CD4-positive, alpha-beta T cell treated with Interleukin-15 for 4 hours (primary cell): Measurements from ENCODE around the gene PRKCE.

Experiments used
- DNase-seq: peaks from one replicate; pipeline ENCODE4 v3.0.0-alpha.2; 2020; ENCODE audit warnings: low spot score

PRKCE gene

DNA sequence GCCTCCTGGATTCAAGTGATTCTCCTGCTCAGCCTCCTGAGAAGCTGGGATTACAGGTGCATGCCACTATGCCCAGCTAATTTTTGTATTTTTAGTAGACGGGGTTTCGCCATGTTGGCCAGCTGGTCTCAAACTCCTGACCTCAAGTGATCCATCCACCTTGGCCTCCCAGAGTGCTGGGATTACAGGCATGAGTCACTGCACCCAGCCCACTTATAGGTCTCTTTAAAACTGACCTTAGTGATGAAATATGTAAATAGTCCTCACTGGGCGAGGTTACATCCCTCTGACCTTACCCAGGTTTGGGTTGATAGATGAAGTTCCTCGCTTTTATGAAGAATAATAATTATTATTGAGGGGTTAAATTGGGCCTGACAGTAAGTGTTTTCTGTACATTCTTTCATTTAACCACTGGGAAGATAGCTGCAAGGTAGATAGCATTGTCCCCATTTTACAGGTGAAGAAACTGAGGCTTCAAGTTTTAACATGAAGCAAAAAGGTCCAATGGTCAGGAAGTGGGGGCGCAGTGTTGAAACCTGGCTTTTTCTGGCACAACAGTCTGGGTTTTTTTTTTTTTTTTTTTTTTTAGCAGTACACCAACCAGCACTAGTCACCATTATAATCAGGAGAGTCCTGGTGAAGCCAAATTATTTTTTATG is 471.0 kb downstream of the PRKCE start:
- DNase-seq = no peak

DNA sequence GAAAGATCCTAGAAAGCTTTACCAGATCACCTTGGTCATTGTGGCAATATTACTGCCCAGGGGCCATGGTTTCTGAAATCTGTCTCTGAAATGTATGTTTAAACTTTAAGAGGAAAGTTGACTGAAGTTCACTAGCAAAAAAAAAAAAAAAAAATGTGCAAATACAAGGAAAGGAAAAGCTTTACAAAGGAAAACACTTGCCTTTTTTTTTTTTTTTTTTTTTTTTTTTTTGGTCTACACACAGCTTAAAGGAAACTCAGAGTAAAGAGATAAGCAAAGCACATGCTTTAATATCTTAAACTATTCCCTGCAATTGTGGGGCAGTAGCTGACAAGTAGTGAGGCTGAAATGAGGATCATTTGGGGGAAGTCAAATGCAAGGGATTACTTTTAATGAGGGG is 471.5 kb downstream of the PRKCE start:
- DNase-seq = no peak

DNA sequence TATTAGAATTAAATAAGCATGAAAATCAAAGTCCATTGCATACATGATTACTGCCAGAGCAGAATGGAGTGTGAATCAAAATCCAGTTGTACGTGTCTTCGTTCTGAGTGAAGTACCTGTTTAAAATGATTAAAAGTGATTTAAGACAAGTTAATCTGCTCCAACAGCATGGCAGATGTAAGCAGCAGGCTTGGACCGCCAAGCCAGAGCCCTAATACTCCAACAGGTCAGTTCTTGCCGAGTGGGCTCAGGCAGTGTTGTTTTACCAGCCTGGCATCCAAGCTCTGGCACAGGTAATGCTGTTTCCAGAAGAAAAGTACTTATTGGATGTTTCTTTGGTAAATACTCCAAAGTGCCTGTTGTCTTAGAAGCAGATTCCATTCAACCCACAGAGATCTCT is 474.3 kb downstream of the PRKCE start:
- DNase-seq = no peak

DNA sequence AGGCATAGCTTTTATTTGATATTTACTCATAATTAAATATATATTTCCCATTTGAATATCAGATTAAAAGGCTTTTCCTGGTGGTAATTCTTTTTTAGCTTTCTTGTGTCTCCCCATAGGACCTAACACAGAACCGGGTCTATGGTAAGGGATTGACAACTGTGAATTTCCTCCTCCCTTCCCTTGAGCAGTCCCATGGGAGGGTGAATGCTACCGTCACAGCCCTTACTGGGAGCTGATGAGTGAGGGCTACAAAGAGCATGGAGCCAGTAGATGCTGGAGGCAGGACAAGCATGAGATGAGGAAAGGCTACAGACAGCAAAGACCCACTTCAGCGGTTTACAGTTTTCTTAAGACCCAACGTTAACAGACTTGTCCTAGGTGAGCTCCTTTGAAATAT is 475.1 kb downstream of the PRKCE start:
- DNase-seq = no peak

DNA sequence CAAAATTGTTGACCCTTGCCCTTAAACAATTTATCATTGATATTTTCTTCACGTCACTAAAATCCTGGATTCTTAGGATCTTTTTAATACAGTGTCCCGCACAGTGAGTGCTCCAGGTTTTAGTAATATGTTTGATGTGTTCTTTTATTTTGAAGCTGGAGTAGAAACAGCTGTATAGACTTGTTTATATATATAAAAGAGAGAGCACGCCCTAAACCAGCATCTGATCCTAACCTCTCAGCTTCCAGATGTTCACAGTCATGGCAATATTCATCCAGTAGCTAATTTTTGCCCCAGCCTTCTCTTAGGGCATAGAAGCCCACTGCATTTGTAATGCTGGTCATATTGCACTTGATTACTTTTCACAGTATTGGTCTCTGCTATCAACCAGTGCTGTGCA is 475.7 kb downstream of the PRKCE start:
- no peak for DNase-seq

DNA sequence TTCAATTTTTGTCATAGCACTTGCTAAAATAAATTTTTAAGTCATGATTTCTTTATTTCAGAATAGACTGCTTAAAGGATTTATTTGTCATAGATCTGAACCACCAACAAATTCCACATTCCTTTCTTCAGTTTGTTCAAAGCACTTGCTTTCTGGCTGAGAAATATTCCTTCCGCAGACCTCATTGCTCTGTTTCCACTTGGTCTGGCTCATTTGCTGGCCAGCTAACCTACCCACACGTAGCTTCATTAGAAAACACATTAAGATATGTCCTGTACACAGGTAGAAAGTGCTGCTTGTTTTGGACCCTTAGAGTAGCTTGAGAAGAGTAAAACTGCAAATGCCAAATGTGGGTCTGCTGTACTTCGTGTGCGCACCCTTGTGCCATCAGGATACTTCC is 479.0 kb downstream of the PRKCE start:
- DNase-seq = no peak

DNA sequence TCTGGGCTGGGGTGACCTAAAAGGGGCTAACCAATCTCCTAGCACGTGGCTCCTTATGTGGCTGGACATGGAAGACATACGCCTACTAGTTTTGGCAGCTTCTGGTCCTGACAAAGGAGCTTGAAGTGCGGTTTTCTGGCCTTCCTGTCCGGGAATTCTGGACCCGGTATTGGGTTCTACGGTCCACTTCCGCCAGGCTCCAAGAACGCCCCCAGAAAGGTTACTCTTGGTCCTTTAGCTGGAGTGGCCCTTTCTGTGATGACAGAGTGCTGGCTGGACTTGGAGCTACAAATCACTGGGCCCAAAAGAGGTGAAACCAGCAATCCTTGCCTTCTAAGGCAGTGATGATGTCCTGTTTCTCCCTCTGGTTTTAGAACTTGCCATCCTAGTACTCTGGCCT is 481.5 kb downstream of the PRKCE start:
- DNase-seq = no peak

DNA sequence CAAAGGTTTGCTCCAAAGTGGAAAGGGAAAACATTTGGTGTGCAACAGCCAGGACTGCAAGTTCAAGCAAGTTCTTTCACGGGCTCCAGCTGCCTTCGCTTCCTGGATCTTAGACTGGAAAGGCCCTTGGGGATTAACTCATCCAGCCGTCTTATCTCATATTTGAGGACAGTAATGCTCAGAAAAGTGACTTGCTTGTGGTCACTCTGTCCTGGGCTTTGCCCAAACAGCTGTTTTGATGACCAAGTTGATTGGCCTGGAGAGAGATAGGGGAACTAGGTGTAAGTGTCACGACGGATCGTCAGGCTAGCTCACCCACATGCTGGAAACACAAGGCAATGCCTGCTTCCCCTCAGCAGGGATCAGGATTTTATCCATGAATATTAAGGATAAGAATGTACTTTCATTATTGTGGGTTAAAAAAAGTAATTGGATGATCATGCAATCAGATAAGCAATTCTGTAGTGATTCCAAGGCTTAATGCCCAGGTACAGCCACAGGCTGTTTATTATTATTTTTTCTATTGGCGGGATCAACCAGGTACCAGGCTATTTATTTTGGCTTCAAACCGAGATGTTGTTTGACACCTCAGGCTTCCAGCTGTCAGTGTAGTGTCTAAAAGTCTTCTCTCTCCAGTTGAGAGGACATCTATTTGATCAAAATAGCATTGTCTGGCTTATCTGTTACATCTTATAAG is 483.2 kb downstream of the PRKCE start:
- no peak for DNase-seq

DNA sequence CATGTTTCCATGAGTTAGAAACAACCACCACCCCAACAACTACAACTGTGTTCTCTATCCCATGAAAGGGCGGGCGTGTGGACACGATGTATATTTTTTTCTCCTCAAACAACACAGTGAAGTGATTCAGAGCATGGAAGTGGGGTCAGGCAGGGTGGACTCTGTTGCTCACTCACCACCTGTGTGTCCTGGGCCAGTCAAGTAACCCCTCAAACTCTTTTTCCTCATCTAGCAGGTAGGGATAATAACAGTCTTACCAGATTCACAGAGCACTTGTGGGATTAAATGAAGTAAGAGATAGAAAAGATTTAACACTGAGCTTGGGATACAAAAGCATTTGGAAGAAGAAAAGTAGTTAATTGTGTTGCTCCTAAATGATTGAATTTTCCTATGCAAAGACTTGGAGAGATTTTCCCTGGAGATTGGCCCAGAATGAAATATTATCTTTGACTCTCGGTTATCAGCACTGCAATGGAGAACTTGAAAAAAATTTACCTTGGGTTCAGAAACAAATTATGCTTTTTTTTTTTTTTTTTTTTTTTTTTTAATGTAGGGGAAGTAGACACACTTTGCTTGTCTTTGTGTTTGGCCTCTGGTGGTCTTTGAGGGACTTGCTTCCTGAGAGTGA is 483.9 kb downstream of the PRKCE start:
- DNase-seq = no peak

DNA sequence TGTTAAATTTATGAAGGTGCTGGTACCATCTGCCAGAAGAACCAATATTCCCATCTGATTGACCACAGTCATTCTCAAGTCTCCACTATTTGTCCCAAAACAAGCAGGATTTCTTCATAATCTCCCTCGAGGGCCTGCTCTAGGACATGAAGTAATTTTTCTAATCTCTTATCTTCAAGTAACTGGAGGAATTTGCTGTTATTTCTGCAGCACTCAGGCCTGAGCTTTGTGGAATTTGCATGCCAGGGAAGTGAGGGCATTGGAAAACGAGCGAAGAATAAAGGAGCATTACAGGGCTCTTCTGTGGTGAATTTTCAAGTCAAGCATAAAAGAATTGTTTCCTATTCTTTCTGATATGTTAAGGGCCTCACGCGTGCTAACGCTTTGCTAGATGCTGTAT is 484.5 kb downstream of the PRKCE start:
- DNase-seq = no peak

DNA sequence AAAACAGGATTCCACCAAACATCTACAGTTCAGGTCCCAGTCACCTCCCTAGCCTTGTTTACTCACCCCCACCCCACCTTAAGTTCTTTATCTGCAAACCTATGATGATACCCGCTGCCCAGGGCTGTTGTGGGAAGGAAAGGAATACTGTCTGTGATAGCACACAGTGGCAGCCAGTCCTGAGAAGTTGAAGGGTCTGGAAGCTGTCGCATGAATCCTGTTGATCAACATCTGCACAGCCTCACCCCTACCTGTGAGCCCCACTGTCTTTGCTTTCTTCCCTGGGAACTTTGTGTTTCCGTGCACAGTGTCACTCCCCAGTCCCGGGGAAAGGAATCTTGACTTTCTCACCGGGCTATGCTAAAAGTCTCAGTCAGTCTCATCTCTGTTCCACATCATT is 485.0 kb downstream of the PRKCE start:
- DNase-seq = no peak

DNA sequence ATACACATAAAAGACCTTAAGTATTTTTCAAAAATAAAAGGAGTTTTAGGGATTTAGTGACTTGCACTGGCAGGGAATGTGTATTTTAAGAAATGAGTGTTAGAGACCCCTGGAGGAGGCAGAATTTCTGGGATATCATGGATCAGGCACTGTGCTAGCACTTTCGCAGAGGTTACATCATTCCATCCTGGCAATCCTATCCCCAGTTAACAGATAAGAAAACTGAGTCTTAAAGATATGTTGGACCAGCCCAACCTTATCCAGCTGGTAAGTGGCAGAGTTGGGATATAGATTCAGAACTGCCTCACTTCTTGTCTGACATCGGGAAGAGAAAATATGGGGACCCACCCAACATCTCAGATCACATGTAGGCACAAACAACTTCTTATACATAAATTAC is 485.5 kb downstream of the PRKCE start:
- DNase-seq = no peak

DNA sequence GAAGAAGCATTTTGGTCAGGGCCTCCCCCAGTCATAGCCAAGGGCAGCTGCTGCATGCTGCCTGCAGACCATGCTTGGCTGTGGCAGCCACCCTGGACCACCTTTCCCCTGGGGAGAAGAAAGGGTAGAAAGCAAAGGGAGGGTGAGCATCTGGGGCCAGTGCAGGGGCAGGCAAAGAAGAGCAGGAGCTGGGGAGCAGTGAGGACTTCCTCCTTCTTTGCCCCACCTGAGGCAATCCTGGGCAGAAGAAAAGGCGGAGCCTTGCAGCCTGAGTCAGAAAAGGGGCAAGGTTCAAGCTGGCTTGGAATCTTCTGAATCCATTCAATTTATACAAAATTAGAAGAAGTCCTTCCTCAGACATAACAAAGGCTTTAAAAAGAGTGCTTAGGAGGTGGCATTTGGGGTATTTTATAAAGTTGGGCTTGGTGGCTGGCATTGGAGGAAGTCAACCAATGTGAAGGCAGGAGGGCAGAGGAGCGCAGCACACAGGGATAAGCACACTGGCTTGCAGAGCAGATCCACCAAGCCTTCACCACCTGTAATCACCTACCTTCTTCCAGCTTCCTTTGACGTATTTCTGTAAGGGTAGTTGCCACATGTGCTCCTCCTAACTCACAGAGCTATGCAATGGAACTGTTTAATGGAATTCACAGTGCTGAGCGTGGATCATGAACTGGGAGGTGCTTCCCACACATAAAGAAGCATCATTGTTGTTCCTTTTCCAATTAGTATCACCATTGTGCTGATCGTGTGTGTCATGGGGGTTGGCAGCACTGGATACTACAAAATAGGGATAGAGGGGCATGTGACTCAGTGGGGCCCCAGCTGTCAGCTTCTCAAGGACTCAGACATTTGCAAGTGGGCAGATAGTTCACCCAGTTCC is 491.3 kb downstream of the PRKCE start:
- DNase-seq = no peak

DNA sequence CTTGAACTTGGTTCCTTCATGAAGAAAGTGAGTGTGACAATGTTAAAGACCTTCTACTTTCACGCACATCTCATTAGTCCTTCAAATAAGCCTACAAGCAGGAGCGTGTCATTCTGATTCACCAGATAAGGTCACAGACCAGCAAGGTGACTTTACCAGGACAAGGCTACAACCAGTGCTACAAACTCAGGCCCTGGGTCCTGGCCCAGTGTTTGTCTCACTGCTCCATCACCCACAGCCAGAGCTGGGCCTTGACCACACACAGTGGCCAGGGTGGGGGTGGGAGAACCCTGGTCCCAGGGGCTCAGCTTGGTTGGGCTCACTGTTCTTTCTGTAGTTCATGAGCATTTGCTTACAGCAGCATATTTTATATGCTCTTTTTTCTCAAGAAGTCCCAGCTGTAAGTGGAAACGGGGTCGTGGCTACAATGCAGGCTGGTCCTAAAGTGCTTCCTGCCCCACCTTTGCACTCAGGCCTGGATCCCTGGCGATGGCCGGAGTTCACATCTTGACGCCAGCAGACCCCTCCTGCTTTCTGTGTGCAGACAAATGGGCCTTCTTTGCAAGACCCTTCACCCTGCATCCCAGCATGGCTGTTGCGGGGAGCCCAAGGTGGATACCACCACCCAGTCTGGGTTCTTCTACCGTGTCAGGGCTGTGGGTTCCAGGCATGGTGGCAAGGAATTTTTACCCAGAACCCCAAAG is 492.1 kb downstream of the PRKCE start:
- DNase-seq = no peak

DNA sequence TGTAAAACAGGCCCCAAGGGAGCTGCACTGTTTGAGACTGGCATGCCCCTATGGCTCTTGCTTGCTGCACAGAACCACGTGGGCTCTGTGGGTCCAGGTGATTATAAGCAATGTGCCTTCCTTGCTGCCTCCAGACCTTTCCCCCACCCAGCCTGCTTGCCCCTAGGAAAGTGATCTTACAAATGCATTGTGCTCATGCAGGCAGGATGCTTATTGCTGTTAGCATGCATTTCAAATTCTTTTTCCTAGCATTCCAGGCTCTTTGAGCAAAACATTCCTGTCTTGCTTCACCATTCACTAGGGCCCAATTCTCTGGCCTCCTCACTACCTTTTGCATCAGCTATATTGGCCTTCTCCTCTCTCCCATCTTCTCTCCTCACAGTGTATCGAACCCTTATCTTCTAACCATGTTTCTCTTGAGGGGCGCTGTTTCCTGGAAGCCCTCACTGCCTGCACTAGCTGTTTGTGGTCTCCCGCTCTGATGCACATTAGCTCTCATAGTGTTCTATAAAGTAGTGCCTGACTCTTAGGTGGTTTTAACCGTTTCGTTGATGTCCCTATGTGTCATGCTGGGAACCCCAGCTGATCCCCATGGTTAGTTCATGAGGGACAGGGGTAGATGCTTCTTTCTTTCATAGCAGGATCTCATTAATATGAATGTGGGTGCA is 492.8 kb downstream of the PRKCE start:
- no peak for DNase-seq

DNA sequence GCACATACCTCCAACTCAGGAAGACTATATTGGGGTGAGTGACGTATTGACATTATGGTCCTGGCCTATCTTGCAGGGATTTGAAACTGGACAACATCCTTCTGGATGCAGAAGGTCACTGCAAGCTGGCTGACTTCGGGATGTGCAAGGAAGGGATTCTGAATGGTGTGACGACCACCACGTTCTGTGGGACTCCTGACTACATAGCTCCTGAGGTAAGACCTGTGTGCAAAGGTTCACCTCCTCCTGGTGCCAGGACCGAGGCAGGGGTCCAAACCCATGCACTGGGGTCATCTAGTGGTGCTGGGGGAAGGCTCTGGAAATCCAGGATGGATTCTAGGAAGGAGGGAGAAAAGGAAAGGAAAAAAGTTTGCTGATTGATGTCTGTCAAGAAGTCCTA is 493.5 kb downstream of the PRKCE start:
- DNase-seq = no peak

DNA sequence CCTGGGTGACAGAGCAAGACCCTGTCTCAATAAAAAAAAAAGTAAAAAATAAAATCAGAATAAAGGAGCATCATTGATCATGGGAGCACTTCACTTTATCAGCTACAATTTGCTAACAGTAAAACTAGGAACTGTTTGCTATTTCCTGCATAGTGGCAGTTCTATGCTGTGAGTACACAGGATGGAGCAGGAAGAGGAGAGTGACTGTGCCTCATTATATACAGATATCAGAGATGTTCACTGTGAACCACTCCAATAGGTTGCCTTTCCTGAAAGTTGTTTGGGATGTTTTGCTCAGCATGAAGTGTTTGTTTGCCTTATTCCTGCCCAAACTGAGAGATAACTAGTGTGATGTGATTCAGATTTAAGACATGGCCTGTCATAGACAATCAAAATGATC is 494.4 kb downstream of the PRKCE start:
- no peak for DNase-seq

DNA sequence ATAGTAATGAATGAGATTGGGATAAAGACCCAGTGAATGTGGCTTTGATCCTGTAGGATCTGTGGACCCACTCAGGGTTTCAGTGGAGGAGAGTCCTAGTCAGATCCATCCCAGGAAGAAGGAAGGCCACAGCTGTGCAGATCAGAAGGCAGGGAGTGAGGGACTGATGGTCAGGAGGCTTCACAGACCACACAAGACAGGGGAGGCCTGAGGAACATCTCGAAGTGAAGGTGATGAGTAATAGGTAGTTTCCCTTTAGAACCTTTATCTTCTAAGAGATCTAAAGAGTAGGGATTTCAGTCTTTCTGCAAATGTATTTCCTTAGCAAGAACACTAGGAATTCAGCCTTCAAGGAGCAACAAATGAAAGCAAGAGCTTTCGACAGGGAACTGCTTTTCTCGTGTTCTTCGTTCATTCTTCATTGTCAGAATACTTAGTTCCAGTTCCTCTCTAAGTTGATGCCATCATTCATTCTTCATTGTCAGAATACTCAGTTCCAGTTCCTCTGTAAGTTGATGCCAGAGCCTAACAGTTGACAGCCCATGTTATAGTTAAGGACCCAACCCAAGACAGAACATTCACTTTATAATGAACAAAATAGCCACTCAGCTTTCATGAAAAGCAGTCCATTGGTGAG is 495.5 kb downstream of the PRKCE start:
- no peak for DNase-seq

DNA sequence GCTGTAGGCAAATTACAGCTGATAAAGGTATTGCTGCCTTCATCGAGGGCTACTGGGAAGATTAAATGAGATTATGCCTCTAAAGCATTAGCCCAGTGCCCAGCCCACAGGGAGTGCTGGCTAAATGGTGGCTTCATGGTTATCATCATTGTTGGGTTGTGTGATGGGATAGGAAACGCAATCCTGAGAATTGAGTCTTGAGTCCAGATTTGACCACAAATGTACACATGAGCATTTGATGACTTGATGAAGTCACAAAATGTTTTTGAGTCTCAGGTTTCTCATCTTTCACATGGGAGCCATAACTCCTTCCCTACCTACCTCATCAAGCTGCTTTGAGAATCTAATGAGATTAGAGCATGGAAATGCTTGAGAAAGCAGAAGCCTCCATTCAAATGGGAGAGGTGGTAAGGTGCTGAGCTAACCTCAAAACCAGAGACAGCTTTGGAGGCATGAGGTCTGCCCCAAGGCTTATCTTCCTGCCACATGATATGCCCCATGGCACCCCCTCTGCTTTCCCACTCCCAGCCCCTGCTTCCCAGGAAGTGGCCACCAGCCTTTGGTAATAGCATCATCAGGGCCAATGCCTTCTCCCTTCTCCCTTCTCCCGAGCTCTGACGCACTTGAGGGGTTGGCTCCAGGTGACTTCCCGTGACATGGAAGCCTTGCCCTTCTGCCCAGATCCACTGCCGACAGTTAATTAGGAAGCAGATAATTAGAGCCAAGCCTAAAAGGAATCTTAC is 496.3 kb downstream of the PRKCE start:
- DNase-seq = no peak

DNA sequence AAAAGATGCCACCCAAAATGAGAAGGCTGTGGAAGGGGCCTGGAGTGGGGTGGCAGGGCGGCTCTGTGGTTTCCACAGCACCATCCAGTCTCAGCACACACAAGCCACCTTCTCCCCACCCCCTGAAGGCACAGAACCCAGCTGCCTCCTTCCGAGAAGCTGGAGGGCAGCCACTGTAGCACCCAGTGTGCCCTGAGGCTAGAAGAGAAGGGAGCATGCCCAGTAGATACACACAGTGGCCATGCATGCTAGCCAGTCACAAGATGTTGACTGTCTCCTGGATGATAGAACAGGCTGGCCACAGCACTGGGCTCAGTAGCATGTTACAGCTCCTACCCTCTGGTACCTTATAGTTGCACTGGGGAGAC is 496.9 kb downstream of the PRKCE start:
- DNase-seq = no peak
